ENCODE results near the gene DHX57. TPM values are rescaled to one million over a fixed set of nuclear protein-coding genes. Genes with fewer than 3 reads are reported as not detected.

The DHX57 gene
- total RNA-seq, 1 experiment from 2014 or later: 20.8 TPM

GRCh38 chr2:38765551-38765950, 110.2 kb downstream of the DHX57 start:
- no peaks in the 10 kb centered on the region for H3K9me2 ChIP-seq (ENCODE audit: insufficient read depth)
- no peak overlapping the region for H3K4me2 ChIP-seq
- H3K36me3 ChIP-seq (ENCODE audit: low read depth): no peaks in the 10 kb centered on the region
- H3K4me1 ChIP-seq (replicated peaks; ENCODE audit: insufficient read depth): peaks cover 20% of the 10 kb centered on the region
- H2AFZ ChIP-seq: no peak overlapping the region
- no TSS peak for BruUV-seq (replicated peaks)
- no peak overlapping the region for H3K27ac ChIP-seq
- no peak for DNase-seq
- H3K4me3 ChIP-seq: no peak overlapping the region
- intact Hi-C loops (cut with micrococcal nuclease; ENCODE audit: unreplicated experiment): no loop called here
- no peaks in the 10 kb centered on the region for H3K9me3 ChIP-seq (ENCODE audit: insufficient read depth, low read depth)
- POLR2A ChIA-PET (ENCODE audit: unreplicated experiment): no interaction called here
- no peak for TF ChIP-seq EZH2 (IDR thresholded peaks at IDR 0.05; ENCODE audit: low read depth)
- no peak for TF ChIP-seq CTCF (conservative IDR thresholded peaks at IDR 0.05)
- H3K27me3 ChIP-seq (ENCODE audit: insufficient read depth, low read depth): no peaks in the 10 kb centered on the region
- no peaks in the 10 kb centered on the region for H4K20me1 ChIP-seq (ENCODE audit: insufficient read depth)
- CTCF ChIA-PET: no interaction called here
- no peaks in the 10 kb centered on the region for H3K79me2 ChIP-seq (ENCODE audit: low read depth)
- H3F3A ChIP-seq (ENCODE audit: insufficient read depth, low read depth): peaks cover 4% of the 10 kb centered on the region; the same call in 1 of the 2 replicates

GRCh38 chr2:38765149-38765548, 110.6 kb downstream of the DHX57 start:
- CTCF ChIA-PET: no interaction called here
- TF ChIP-seq EZH2 (IDR thresholded peaks at IDR 0.05; ENCODE audit: low read depth) (no peak), CTCF (conservative IDR thresholded peaks at IDR 0.05) (no peak)
- H3K4me3 ChIP-seq: no peak overlapping the region

GRCh38 chr2:38763728-38764127, 112.0 kb downstream of the DHX57 start:
- Histone ChIP-seq H3K4me3 (no peak overlapping the region), H3K27me3 (ENCODE audit: insufficient read depth, low read depth) (no peaks in the 10 kb centered on the region), H2AFZ (no peak overlapping the region), H3K27ac (no peak overlapping the region), H3K4me2 (no peak overlapping the region), H3K9me2 (ENCODE audit: insufficient read depth) (no peaks in the 10 kb centered on the region), H3K36me3 (ENCODE audit: low read depth) (no peaks in the 10 kb centered on the region), H3F3A (ENCODE audit: insufficient read depth, low read depth) (peaks cover 4% of the 10 kb centered on the region; the same call in 1 of the 2 replicates), H3K9me3 (ENCODE audit: insufficient read depth, low read depth) (no peaks in the 10 kb centered on the region), H4K20me1 (ENCODE audit: insufficient read depth) (no peaks in the 10 kb centered on the region), H3K4me1 (replicated peaks; ENCODE audit: insufficient read depth) (peaks cover 20% of the 10 kb centered on the region), H3K79me2 (ENCODE audit: low read depth) (no peaks in the 10 kb centered on the region)
- BruUV-seq (replicated peaks): no TSS peak
- TF ChIP-seq EZH2 (IDR thresholded peaks at IDR 0.05; ENCODE audit: low read depth) (no peak), CTCF (conservative IDR thresholded peaks at IDR 0.05) (no peak)
- DNase-seq: no peak
- intact Hi-C loops (cut with micrococcal nuclease; ENCODE audit: unreplicated experiment): no loop called here
- POLR2A ChIA-PET (ENCODE audit: unreplicated experiment): interaction anchor here (0.6 kb wide), 1 partner anchor 9 kb away, joined by 7 read pairs; no protein-coding TSS in a partner anchor
- CTCF ChIA-PET: interaction anchor here (0.5 kb wide), 1 partner anchor 43 kb away, joined by 3 read pairs; no protein-coding TSS in a partner anchor

More at GRCh38 chr2:38765149-38765548, 110.6 kb downstream of the DHX57 start:
- Histone ChIP-seq H3K9me2 (ENCODE audit: insufficient read depth) (no peaks in the 10 kb centered on the region), H3K79me2 (ENCODE audit: low read depth) (no peaks in the 10 kb centered on the region), H3F3A (ENCODE audit: insufficient read depth, low read depth) (peaks cover 4% of the 10 kb centered on the region; the same call in 1 of the 2 replicates), H3K27me3 (ENCODE audit: insufficient read depth, low read depth) (no peaks in the 10 kb centered on the region), H3K9me3 (ENCODE audit: insufficient read depth, low read depth) (no peaks in the 10 kb centered on the region), H3K36me3 (ENCODE audit: low read depth) (no peaks in the 10 kb centered on the region), H4K20me1 (ENCODE audit: insufficient read depth) (no peaks in the 10 kb centered on the region), H3K4me2 (no peak overlapping the region), H3K27ac (no peak overlapping the region), H2AFZ (no peak overlapping the region), H3K4me1 (replicated peaks; ENCODE audit: insufficient read depth) (peaks cover 20% of the 10 kb centered on the region)
- POLR2A ChIA-PET (ENCODE audit: unreplicated experiment): no interaction called here
- DNase-seq: peak in 1 of 2 experiments; percentile 18
- BruUV-seq (replicated peaks): no TSS peak
- intact Hi-C loops (cut with micrococcal nuclease; ENCODE audit: unreplicated experiment): no loop called here
